ENCODE measurements around the gene EML6.

GRCh38 chr2:54830546-54830945 lies 107.1 kb downstream of the EML6 start:
- no peak for TF ChIP-seq POLR2A (IDR thresholded peaks at IDR 0.05)
- TF ChIP-seq, protein P1, sequence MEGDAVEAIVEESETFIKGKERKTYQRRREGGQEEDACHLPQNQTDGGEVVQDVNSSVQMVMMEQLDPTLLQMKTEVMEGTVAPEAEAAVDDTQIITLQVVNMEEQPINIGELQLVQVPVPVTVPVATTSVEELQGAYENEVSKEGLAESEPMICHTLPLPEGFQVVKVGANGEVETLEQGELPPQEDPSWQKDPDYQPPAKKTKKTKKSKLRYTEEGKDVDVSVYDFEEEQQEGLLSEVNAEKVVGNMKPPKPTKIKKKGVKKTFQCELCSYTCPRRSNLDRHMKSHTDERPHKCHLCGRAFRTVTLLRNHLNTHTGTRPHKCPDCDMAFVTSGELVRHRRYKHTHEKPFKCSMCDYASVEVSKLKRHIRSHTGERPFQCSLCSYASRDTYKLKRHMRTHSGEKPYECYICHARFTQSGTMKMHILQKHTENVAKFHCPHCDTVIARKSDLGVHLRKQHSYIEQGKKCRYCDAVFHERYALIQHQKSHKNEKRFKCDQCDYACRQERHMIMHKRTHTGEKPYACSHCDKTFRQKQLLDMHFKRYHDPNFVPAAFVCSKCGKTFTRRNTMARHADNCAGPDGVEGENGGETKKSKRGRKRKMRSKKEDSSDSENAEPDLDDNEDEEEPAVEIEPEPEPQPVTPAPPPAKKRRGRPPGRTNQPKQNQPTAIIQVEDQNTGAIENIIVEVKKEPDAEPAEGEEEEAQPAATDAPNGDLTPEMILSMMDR (IDR thresholded peaks at IDR 0.05): no peak
